GM12892 (cell line): ENCODE data around the gene KREMEN1.

Source experiments
- POLR2A ChIP-seq: IDR thresholded peaks from 2 replicates; pipeline ENCODE4 v1.6.1; 2011; ENCODE audit warnings: low read depth, low read length, control low read depth
- POLR2AphosphoS5 ChIP-seq: IDR thresholded peaks from 2 replicates; pipeline ENCODE4 v1.6.1; 2011; ENCODE audit warnings: low read depth, low read length, control low read depth

- no peak for TF ChIP-seq POLR2A
- no peak for TF ChIP-seq POLR2AphosphoS5
These were observed 112.1 kb downstream of the KREMEN1 start for GRCh38 chr22:29184849-29185490.
